ENCODE measurements around the gene ATXN1.

Gene ATXN1

GRCh38 chr6:16375843-16376242 lies 385.4 kb downstream of the ATXN1 start:
- in situ Hi-C loops (cut with HindIII; ENCODE audit: low sequenced_read_pairs), result no loop called here

DNA sequence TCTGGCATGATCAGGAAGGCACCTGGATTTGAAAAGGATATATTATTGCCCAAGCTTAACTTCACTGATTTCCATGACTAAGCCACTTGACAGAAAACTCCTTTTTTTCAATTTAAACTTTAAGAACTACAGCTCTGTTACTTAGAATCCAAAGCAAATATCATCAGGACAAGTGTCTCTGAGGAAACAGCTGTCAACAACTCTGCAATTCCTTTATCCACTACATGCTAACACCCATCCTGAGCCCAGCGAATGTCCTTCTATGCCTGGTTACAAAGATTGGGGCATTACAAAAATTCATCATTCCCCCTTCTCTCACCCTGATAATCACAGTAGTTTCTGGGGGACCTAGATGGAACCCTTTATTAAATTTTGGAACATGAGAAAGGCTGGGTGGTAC lies 386.1 kb downstream of the ATXN1 start:
- in situ Hi-C loops (cut with HindIII; ENCODE audit: low sequenced_read_pairs), result no loop called here

- in situ Hi-C loops (cut with HindIII; ENCODE audit: low sequenced_read_pairs), result no loop called here
These were observed 386.6 kb downstream of the ATXN1 start for GRCh38 chr6:16374461-16375200.

DNA sequence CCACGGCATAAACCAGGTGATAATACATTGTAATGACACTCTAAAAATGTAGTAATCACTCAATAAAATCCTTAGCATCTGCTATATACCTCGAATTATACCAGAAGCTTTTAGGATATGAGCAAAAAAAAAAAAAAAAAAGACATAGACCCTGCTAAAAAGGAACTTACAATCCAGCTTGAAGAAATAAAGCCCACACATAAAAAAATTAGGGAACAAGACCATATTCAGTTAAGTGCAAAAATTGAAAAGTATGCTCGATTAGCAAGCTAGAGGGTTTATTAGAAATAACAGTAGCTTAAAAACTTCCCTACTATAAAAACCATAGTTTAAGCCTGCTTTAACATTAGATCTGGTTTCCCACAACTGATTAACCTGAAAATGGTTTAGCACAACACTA lies 387.2 kb downstream of the ATXN1 start:
- in situ Hi-C loops (cut with HindIII; ENCODE audit: low sequenced_read_pairs), result no loop called here

GRCh38 chr6:16372029-16372776 lies 389.1 kb downstream of the ATXN1 start:
- in situ Hi-C loops (cut with HindIII; ENCODE audit: low sequenced_read_pairs), result no loop called here

GRCh38 chr6:16371401-16371800 lies 389.9 kb downstream of the ATXN1 start:
- in situ Hi-C loops (cut with HindIII; ENCODE audit: low sequenced_read_pairs), result no loop called here

- in situ Hi-C loops (cut with HindIII; ENCODE audit: low sequenced_read_pairs), result no loop called here
These were observed 390.3 kb downstream of the ATXN1 start for GRCh38 chr6:16370943-16371342.

GRCh38 chr6:16369989-16370388 lies 391.3 kb downstream of the ATXN1 start:
- in situ Hi-C loops (cut with HindIII; ENCODE audit: low sequenced_read_pairs), result no loop called here

- in situ Hi-C loops (cut with HindIII; ENCODE audit: low sequenced_read_pairs), result no loop called here
These were observed 392.0 kb downstream of the ATXN1 start for GRCh38 chr6:16369140-16369745.

- in situ Hi-C loops (cut with HindIII; ENCODE audit: low sequenced_read_pairs), result no loop called here
These were observed 393.7 kb downstream of the ATXN1 start for GRCh38 chr6:16367571-16367970.

DNA sequence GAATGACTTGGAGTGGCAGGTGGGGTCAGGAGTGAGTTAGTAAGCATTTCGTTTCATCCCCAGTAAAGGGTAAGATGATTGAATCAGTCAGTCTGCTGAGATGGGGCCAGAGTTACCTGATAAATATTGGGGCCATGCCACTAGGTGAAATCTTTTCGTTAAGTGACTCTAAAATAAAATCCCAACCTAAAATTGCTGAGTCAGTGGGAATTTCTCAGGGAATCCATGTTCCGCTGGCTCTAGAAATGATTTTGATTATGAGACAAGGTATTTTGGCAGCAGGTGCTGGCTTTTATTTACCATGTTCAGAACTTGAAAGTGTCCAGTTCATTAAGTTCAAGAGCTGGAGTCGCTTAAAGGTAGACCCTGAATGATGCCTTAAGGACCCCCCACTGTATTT lies 397.5 kb downstream of the ATXN1 start:
- in situ Hi-C loops (cut with HindIII; ENCODE audit: low sequenced_read_pairs), result no loop called here

GRCh38 chr6:16362819-16363589 lies 398.3 kb downstream of the ATXN1 start:
- in situ Hi-C loops (cut with HindIII; ENCODE audit: low sequenced_read_pairs), result no loop called here

DNA sequence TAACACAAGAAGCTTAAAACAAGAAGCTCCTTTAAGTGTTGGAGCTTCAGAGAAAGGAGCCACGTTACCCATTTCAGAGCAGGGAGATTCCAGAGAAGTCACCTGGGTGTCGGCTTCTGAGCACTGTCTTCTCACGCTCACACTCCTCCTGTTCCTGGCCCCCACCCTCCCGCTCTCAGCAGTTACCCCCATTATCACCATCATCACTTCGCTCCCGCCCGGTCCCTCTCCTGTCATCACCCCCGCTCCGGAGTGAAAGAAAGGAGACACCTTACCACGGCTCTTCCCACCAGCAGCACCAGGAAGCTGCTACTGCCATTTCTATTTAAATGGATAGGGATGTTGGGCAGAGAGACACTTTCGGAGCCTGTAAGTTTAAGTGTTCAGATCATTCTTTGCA lies 399.0 kb downstream of the ATXN1 start:
- in situ Hi-C loops (cut with HindIII; ENCODE audit: low sequenced_read_pairs), result no loop called here

DNA sequence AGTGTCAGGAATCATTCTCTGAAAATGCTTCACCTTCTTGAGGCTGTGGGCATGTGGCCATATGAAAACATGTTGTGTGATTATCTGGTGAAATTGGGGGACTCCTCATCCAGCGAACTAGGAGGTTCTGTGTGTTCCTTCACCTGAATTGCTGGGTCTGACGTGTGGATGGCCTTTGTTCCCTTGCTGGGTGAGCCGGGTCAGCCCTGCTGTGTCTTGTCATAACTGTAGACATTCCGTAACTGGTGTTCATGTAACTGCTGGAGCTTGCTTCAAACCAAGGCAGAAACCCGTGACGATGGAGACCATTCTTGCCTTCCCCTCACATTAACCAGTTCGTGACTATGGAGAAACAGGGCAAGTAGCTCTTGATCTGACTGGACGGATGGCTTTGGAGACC lies 399.4 kb downstream of the ATXN1 start:
- in situ Hi-C loops (cut with HindIII; ENCODE audit: low sequenced_read_pairs), result no loop called here

- in situ Hi-C loops (cut with HindIII; ENCODE audit: low sequenced_read_pairs), result no loop called here
These were observed 400.1 kb downstream of the ATXN1 start for GRCh38 chr6:16361121-16361520.

DNA sequence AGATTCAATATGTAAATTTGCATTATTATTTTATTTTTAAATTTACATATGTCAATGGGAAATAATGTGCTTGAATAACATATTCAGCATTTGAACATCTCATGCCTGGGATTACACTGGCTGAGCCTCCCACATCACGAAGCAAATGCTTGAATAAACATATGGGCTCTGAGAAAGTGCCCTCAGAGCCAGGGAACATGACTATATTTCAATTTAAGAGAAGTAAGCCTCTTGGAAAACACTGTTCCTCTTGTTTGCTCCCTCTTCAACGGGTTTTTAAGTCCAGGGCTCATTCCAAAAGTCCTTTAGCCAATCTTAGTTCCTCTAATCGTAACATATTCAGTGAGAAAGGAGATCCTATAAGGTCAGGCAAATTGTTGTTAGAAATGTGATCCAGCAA lies 400.9 kb downstream of the ATXN1 start:
- in situ Hi-C loops (cut with HindIII; ENCODE audit: low sequenced_read_pairs), result no loop called here

DNA sequence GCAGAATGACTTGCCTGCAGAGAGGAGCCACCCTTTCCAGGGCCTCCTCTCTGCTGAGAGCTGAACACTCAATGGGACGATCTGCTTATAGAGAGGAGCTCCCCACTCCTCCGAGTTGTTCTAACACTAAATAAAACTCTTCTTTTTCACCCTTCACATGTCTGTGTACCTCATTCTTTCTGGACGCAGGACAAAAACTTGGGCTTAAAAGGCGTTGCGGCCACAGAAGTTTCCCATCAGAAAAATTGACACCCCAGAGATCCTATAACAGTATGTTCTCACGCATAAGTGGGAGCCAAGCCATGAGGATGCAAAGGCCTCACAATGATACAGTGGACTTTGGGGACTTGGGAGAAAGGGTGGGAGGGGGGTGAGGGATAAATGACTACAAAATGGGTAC lies 401.7 kb downstream of the ATXN1 start:
- in situ Hi-C loops (cut with HindIII; ENCODE audit: low sequenced_read_pairs), result no loop called here

GRCh38 chr6:16358531-16359138 lies 402.6 kb downstream of the ATXN1 start:
- in situ Hi-C loops (cut with HindIII; ENCODE audit: low sequenced_read_pairs), result no loop called here

GRCh38 chr6:16355699-16356446 lies 405.4 kb downstream of the ATXN1 start:
- in situ Hi-C loops (cut with HindIII; ENCODE audit: low sequenced_read_pairs), result no loop called here

GRCh38 chr6:16355238-16355637 lies 406.0 kb downstream of the ATXN1 start:
- in situ Hi-C loops (cut with HindIII; ENCODE audit: low sequenced_read_pairs), result no loop called here
